HPDE6-E6E7 (cell line): ENCODE data around the gene ARFIP1.
"Not testable (repeated sequence)": the region's sequence is repeated elsewhere in the genome, so short reads cannot be mapped to it uniquely, and the experiment has no call there.

Source experiments
- DNase-seq: peaks from one replicate; pipeline ENCODE4 v3.0.0; 2011; ENCODE audit warnings: missing footprints; ENCODE audit errors: extremely low spot score

Gene ARFIP1

GRCh38 chr4:152843481-152844090 lies 63.8 kb downstream of the ARFIP1 start:
- no peak for DNase-seq

- DNase-seq, result no peak
Measured at GRCh38 chr4:152847376-152847775, 67.6 kb downstream of the ARFIP1 start.

- DNase-seq, result no peak
Measured at GRCh38 chr4:152848508-152848907, 68.8 kb downstream of the ARFIP1 start.

- peak; percentile 21 for DNase-seq
Measured at GRCh38 chr4:152849350-152849749, 69.6 kb downstream of the ARFIP1 start.

GRCh38 chr4:152850377-152850776 lies 70.6 kb downstream of the ARFIP1 start:
- peak; percentile 2 for DNase-seq

GRCh38 chr4:152851226-152851625 lies 71.5 kb downstream of the ARFIP1 start:
- DNase-seq, result no peak

- DNase-seq, result no peak
Measured at GRCh38 chr4:152853293-152853692, 73.5 kb downstream of the ARFIP1 start.

GRCh38 chr4:152854016-152854415 lies 74.3 kb downstream of the ARFIP1 start:
- not testable (repeated sequence) for DNase-seq

GRCh38 chr4:152856960-152857359 lies 77.2 kb downstream of the ARFIP1 start:
- no peak for DNase-seq

GRCh38 chr4:152858934-152859333 lies 79.2 kb downstream of the ARFIP1 start:
- no peak for DNase-seq

- DNase-seq, result no peak
Measured at GRCh38 chr4:152860046-152860445, 80.3 kb downstream of the ARFIP1 start.

GRCh38 chr4:152862608-152863007 lies 82.9 kb downstream of the ARFIP1 start:
- DNase-seq, result no peak

GRCh38 chr4:152864361-152864760 lies 84.6 kb downstream of the ARFIP1 start:
- no peak for DNase-seq

GRCh38 chr4:152866432-152866993 lies 86.8 kb downstream of the ARFIP1 start:
- not testable (repeated sequence) for DNase-seq

GRCh38 chr4:152870606-152871005 lies 90.9 kb downstream of the ARFIP1 start:
- no peak for DNase-seq

GRCh38 chr4:152875261-152875660 lies 95.5 kb downstream of the ARFIP1 start:
- DNase-seq, result no peak

GRCh38 chr4:152877868-152878267 lies 98.1 kb downstream of the ARFIP1 start:
- DNase-seq, result no peak

- no peak for DNase-seq
Measured at GRCh38 chr4:152880263-152880662, 100.5 kb downstream of the ARFIP1 start.

- no peak for DNase-seq
Measured at GRCh38 chr4:152881974-152882373, 102.2 kb downstream of the ARFIP1 start.

GRCh38 chr4:152885185-152885584 lies 105.4 kb downstream of the ARFIP1 start:
- no peak for DNase-seq

GRCh38 chr4:152886201-152886600 lies 106.4 kb downstream of the ARFIP1 start:
- no peak for DNase-seq

GRCh38 chr4:152887981-152888380 lies 108.2 kb downstream of the ARFIP1 start:
- no peak for DNase-seq

GRCh38 chr4:152892974-152893373 lies 113.2 kb downstream of the ARFIP1 start:
- no peak for DNase-seq

- DNase-seq, result peak; percentile 21
Measured at GRCh38 chr4:152894673-152895072, 114.9 kb downstream of the ARFIP1 start.
